GM21786 (cell line): Measurements from ENCODE around the gene PARD6B.
"Not testable (repeated sequence)": the region's sequence is repeated elsewhere in the genome, so short reads cannot be mapped to it uniquely, and the experiment has no call there.

Experiments
- ATAC-seq: cut with Tn5 transposase; IDR thresholded peaks from one replicate; pipeline ENCODE4 v1.9.1; 2021; ENCODE audit not compliant: unreplicated experiment

The PARD6B gene, protein sequence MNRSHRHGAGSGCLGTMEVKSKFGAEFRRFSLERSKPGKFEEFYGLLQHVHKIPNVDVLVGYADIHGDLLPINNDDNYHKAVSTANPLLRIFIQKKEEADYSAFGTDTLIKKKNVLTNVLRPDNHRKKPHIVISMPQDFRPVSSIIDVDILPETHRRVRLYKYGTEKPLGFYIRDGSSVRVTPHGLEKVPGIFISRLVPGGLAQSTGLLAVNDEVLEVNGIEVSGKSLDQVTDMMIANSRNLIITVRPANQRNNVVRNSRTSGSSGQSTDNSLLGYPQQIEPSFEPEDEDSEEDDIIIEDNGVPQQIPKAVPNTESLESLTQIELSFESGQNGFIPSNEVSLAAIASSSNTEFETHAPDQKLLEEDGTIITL

DNA sequence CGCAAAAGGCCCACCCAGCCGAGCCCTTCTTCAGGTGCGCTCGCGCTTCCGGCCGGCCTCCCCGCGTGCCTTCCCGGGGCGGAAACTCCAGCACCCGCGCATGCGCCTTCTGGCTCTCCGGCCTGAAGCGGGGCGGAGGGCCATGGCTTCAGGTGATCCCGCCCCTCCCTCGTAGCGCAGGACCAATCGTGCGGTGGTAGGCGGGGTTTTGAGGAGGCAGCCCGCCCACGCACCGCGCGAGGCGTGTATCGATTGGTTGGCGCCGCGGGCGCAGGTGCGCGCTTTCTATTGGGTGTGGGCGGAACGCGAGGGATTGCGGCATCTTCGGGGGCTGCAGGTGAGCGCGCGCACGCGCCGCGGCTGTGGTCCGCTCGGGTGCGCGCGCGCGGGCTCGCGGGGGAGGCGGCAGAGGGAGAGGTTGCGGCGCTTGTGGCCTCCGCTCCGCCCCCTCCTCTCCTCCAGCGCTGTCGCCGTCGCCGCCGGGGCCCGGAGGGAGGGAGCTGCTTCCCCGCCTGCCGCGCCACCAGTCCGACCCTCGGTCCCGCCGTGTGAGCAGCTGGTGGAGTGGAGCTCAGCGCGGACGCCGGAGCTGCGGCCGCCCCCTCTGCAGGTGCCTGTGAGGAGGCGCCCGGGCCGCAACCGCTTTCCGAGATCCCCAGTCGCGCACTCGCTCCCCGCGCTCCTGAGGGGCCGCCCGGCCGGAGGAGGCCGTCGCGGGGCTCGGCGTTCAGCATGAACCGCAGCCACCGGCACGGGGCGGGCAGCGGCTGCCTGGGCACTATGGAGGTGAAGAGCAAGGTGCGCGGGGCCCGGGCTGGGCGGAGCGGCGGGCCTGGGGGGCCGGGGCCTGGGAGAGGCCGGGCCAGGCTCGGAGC, at the start of gene PARD6B:
Gene PARD6B, plus strand, starts transcription at position 526 of the 875 bp plus-strand sequence. Its CDS starts 207 bp downstream, at position 733.
- peak; percentile 89 for ATAC-seq

DNA sequence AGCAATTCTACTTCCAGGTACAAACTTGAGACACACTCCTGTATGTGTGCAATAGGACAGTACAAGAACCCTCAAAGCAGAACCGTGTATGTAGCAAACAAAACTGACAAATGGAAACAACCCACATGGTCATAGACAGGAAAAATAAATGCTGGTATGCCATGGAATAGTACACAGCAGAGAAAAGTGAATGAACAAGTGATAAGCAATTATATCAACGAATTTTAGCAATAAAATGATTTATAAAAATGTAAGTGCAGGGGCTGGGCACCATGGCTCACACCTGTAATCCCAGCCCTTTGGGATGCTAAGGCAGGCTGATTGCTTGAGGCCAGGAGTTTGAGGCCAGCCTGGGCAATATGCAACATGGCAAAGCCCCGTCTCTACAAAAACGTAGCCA, 49.3 kb upstream of the PARD6B start:
- ATAC-seq: no peak

DNA sequence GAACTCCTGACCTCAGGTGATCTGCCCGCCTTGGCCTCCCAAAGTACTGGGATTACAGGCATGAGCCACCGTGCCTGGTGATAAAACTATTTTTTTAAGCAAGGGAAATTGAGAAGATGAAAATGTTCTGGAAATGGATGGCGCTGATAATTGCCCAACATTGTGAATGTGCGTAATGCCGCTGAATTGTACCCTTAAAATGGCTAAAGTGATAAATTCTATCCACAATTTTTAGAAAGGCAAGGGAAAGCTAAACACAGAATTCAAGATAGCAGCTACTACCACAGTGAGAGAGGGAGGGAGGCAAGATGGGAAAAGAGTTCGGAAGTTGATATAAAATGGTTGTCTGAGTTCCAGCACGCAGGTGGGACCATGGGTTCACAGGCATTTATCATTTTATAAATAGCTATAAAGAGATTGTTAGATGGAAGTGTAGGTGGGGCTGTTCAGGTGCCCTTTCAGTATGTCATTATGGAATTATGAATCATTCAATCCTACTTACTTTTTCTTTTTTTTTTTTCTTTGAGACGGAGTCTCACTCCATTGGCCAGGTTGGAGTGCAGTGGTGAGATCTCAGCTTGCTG, 48.3 kb upstream of the PARD6B start:
- no peak for ATAC-seq

DNA sequence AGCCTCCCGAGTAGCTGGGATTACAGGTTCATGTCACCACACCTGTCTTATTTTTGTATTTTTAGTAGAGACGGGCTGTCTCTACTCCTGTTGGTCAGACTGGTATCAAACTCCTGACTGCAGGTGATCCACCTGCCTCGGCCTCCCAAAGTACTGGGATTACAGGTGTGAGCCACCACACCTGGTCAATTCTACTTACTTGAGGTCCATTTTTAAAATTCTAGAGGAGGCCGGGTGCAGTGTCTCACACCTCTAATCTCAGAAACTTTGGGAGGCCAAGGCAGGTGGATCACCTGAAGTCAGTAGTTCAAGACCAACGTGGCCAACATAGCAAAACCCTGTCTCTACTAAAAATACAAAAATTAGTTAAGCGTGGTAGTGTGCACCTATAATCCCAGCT, 47.8 kb upstream of the PARD6B start:
- ATAC-seq: no peak

DNA sequence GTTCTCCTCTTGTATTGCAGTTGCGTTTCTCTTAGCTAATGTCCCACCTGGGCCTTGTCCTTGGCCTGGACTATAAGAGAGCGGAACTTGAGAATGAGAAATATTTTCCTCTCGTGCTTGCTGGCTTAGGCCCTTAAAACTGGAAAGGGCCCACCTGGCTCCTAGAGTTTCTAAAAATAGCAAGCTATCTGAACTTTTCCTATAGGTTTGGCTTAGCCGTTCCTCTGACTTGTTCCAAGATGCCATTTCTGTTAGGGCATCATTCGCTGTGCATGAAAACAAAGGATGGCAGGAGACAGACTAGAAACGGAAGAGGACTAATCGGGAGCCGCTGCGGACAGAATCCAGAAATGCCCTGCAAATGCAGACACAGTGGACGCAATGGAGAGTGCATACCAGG, 44.6 kb upstream of the PARD6B start:
- ATAC-seq: no peak

DNA sequence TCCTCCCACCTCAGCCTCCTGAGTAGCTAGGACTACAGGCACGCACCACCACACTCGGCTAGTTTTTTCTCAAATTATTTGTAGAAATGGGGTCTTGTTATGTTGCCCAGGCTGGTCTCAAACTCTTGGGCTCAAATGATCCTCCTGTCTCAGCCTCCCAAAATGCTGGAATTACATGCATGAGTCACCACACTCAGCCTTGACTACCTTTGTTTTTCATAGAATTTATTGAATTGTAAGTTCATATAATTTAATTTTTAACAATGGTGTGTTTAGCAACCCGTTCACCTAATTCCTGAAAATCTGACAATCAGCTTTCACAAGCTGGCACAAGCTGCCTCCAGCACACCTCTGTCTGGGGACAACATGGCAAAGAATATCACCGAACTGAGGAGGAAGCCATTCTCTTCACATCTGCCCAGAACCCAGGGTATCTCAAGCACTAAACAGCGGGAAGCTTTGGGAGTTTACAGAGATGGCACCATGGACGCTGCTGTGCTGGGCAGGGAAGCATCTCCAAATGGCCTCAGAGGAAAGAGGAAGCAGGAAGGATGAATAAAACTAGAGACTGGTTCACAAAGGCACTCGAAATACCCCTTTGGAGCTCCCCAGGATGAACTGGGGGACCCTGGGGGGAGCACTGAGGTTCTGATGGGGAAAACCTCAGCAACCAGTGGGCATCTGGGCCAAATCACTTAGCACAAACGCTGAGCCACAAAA, 43.0 kb upstream of the PARD6B start:
- ATAC-seq: no peak

DNA sequence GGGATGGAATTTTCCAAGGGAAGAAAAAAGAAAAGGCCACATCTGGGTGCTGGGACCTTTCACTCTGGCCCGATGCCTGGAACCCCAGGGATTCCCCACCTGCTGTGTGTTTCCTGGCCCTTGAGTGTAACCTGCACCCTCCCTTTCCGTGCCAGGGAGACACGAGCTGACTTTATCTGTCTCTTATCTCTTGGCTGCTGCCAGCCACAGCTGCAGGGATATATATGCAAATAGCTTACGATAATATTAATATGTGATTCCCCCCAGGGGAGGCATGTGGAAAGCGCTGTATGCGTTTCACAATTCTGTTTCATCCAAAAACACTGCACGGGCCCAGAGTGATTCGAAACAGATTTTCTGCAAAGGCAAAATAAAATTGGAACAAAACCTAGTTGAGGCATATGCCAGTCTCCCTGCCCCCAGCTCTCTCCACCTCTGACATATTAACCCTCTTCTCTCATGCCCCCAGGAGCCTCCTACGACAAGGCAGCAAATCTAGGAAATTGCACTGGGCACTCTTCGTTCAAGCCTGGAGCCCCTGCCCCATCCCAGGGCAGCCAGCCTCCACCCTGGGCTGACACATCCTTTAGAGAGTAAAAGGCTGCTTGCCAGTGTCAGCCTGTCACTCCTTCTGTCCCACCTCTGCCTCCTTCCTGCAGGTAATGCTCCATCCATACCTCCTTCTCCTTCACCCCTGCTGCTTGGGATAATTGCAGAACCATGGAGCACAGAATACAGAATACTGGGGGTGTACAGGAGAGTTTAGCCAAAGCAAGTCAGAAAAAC, 41.3 kb upstream of the PARD6B start:
- ATAC-seq: no peak

DNA sequence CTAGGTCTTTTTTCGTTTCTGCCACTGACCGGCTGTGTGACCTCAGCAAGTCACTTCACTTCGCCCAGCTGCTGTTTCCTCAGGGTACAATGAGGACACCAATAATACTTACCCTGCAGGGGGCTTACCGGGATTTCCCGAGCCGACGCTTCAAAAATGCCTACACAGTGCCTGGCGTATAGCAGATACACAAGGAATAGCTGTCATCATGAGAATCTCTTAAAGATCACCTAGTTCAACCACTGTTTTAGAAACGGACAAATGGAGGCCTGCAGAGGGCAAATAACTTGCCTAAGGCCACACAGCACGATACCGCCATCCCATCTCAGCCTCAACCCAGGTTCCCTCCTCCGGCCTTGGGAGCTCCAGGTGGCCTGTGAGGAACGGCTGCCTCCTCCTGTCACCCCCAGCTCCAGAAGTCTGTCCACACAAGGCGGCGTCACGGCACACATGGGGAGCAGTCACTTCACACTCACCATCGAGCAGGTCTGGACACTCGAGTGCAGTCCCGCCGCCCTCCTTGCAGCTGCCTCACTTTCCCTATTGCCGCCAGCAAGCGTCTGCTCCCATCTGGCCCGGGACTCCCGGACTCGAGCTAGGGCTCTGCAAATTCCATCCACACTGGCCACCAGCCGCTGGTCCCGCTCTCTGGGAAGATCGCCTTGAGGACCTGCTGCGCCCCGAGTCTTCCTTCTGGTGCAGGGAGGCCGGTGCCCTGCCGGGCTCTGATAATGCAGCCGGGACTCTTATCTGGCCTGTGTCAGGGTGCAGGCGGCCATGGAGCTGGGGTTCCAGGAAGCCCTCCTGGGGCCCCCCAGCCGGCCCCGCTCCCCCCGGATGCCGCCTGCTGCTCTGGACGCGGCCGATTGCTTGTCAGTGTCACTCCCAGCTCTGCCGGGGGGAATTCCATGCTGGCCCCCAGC, 40.5 kb upstream of the PARD6B start, which contains the start of gene RIPOR3:
Gene RIPOR3, minus strand, starts transcription at position 893 of the 923 bp plus-strand sequence. Its CDS starts 414 bp downstream, at position 479.
- ATAC-seq: no peak

DNA sequence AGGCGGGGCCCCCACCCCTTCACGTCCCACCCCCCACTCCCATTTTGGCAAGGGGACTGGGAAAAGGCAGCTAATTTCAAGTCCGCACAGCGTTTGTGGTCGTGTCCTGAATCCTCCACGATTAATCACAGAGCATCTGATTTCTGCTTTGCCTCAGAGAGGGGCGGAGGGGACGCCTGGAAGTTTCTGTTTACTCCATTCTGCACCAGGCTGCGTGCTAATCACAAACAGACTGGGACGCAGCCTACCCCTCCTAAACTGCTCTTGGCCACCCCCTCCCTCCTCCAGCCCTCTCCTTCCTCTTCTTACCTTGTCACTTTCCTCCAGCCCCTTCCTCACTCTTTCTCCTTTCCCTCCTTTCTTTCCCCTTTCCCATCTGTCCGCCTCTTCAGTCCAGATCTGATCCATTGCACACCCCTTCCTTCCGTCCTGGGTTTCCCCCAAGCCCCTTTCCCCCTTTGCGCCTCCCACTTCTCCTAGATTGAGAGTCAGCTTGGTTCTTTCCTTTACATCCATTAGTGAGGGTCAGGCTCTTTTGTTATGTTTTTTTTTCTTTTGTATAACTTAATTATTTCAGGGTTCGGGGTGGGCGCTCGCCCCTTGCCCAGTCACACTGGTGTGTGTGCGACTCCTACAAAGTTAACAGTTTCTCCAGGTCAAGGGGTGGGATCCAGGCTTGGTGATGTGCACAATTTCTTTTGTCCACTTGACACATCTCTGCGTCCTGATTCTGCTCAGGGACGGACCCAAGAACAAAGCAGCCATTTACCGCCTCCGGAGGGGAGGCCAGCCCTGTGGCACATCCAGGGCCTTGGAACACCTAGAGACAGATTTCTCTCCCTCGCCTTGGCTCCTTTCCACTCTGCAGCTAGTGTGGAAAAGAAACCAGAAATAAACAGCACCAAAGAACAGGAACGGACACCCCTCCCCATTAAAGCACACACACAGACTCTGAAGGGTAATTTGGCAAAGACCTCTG, 39.5 kb upstream of the PARD6B start:
- ATAC-seq: no peak

DNA sequence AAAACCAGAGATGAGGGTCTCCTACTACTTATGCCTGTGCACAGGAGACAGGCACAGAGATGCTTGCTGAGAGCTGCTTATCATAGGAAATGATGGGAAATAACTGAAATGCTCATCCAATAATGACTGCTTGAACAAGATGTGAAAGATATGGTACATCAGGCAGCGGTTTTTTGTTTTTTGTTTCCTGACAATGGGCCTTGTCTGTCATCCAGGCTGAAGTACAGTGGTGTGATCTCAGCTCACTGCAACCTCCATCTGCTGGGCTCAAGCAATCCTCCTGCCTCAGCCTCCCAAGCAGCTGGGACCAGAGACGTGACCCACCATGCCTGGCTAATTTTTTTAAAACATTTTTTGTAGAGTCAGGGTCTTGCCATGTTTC, 38.8 kb upstream of the PARD6B start:
- ATAC-seq: no peak

DNA sequence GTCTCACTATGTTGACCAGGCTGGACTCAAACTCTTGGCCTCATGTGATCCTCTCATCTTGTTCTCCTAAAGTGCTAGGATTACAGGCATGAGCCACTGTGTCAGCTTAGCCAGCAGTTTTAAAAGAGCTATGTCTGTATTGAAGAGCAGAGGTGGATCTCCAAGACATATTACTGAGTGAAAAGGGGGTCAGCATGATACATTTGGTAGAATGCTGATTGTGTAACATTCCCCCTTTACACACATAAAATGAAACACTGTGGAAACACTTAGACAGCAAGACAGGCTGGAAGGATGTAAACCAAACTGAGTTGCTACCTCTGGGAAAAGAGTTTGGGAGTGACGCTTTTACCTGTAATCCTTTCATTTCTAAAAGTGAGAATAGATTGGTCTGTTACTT, 38.4 kb upstream of the PARD6B start:
- ATAC-seq: no peak

DNA sequence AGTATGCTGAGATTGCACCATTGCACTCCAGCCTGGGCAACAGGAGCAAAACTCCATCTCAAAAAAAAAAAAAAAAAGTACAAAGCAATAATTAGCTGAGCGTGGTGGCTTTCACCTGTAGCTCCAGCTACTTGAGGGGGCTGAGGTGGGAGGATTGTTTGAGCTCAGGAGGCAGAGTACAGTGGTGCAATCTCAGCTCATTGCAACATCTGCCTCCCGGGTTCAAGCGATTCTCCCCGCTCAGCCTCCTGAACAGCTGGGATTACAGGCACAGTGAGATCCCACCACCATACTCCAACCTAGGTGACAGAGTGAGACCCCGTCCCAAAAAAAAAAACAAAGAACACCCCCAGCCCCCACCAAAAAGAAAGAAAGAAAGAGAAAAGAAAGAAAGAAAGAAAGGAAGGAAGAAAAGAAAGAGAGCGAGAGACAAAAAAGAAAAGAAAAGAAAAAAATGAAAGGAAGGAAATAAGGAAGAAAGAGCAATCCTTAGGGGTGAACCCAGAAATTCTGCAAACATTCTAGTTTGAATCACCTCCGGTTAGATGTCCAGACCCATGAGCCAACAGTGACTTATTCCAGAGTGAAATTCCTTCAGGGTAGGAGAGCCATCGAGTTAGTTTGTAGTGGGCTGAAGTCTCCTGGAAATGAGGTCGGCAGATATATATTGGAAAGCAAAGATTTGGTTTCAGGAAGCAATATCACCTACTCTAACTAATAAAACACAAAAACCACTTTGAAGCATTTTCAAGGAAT, 36.8 kb upstream of the PARD6B start:
- ATAC-seq: no peak

DNA sequence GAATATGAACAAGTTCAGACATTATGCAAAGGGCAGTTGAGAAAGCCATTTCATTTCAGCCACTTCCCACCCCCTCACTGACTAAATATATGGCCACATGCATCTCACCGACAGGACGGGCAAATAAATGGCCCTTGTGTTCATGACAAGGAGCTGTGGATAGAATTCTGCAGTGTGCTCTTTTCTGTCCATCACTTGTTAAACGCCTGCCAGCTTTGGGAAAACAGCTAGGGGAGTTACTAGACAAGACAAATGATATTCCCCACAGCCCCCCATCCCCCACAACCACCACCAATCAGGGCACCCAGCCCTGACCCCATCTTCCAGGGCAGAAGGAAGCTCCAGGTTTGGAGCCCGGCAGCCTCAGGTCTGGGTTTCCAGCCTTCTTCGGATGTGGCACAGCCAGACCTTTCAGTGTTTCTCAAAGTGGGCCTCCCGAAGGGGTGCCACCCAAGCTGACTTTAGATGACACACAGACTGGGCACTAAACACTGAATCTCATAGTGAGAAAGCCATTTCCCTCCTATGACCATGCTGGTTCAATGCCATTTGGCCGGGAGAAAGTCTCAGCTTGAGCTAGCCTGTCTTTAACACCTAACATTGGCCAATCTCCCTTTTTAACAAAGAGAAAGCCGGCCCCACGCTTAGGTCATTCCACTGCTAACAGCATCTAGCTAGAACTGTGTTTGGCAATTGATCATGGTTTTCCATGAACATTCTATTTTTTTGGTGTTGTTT, 36.1 kb upstream of the PARD6B start:
- ATAC-seq: no peak

DNA sequence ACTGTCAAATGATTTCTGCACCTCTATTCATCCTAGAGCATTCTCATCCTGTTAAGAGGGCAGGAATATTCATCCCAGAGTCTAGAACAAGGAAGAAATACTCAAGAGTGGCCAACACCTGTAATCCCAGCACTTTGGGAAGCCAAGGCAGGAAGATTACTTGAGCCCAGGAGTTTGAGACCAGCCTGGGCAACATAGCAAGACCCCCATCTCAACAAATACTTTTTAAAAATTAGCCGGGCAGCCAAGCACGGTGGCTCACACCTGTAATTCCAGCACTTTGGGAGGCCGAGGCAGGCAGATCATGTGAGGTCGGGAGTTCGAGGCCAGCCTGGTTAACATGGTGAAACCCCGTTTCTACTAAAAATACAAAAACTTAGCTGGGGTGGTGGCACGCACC, 33.1 kb upstream of the PARD6B start:
- ATAC-seq: not testable (repeated sequence)

DNA sequence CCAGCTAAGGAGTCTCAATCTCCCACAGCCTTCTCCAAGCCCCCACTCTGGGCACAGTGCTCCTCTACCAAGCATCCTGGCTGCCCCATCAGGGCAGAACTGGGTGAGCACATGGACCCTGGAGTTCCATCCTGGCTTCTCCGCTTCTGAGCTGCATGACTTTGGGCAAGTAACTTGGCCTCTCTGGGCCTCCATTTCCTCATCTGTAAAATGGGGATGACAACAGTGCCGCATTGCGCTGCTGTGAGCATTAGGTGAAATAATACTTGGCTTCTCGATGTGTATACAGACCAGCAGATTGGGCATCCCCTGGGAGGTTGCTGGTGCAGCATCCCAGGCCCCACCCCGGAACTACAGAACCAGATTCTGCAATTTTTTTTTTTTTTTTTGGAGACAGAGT, 31.7 kb upstream of the PARD6B start:
- ATAC-seq: no peak
